GM12892 (cell line): ENCODE results near the gene ETHE1.

Source experiments
- POLR2A ChIP-seq: IDR thresholded peaks from 2 replicates; pipeline ENCODE4 v1.6.1; 2011; ENCODE audit warnings: low read depth, low read length, control low read depth
- POLR2AphosphoS5 ChIP-seq: IDR thresholded peaks from 2 replicates; pipeline ENCODE4 v1.6.1; 2011; ENCODE audit warnings: low read depth, low read length, control low read depth
- TAF1 ChIP-seq: IDR thresholded peaks from 2 replicates; pipeline ENCODE4 v1.6.1; 2011; ENCODE audit warnings: low read depth, mild to moderate bottlenecking, control low read depth, low read length, borderline replicate concordance

DNA sequence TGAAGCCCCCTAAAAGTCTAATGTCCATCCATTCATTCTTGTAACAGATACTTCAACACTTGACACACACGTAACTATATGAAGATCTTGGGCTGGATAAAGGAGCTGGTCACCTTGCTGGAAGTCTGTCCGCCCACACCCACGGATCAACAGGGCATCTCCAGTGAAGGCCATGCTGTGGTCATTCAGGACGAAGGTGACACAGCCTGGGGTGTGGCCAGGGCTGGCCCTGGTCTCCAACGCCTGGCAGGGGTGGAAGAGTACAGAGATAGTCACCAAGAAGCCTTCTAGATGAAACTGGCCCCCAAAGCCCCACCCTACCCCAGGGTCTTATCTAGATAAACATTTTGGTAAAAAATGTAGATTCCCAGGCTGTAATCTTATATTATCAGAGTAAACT is 15.7 kb downstream of the ETHE1 start:
- TF ChIP-seq TAF1 (no peak), POLR2A (no peak), POLR2AphosphoS5 (no peak)
